DOHH2 (cell line): ENCODE data around the gene PDE1C.

Experiments used
- H3F3A ChIP-seq: fragments of 200-600 bp; sonication (generic), shearing (Covaris generic); 2 replicates; pipeline ENCODE4 v1.6.0; 2016; ENCODE audit warnings: antibody characterized with exemption, mild to moderate bottlenecking; ENCODE audit not compliant: control insufficient read depth, insufficient read depth
- H3K27ac ChIP-seq: fragments of 200-600 bp; sonication (generic); 2 replicates; pipeline ENCODE4 v1.5.1; 2014; ENCODE audit warnings: low read depth, mild to moderate bottlenecking, low read length, moderate library complexity
- H3K27me3 ChIP-seq: fragments of 200-600 bp; sonication (generic); 2 replicates; pipeline ENCODE4 v1.6.1; 2014; ENCODE audit warnings: mild to moderate bottlenecking, low read length, mixed read lengths; ENCODE audit not compliant: control insufficient read depth
- H3K36me3 ChIP-seq: fragments of 200-600 bp; sonication (generic); 2 replicates; pipeline ENCODE4 v1.6.1; 2014; ENCODE audit warnings: mild to moderate bottlenecking, low read length, moderate library complexity, mixed read lengths; ENCODE audit not compliant: control insufficient read depth
- H3K4me1 ChIP-seq: fragments of 200-600 bp; sonication (generic); 2 replicates; pipeline ENCODE4 v1.6.1; 2014; ENCODE audit warnings: mild to moderate bottlenecking, low read length, mixed read lengths; ENCODE audit not compliant: control insufficient read depth
- H3K4me2 ChIP-seq: fragments of 200-600 bp; sonication (generic); 2 replicates; pipeline ENCODE4 v1.6.0; 2014; ENCODE audit warnings: mild to moderate bottlenecking, low read length, moderate library complexity
- H3K4me3 ChIP-seq: fragments of 200-600 bp; sonication (generic); 2 replicates; pipeline ENCODE4 v1.5.1; 2014; ENCODE audit warnings: mild to moderate bottlenecking, low read length, mixed read lengths
- H3K79me2 ChIP-seq: fragments of 200-600 bp; sonication (generic); 2 replicates; pipeline ENCODE4 v1.6.1; 2014; ENCODE audit warnings: mild to moderate bottlenecking, low read length, mixed read lengths; ENCODE audit not compliant: control insufficient read depth
- H3K9me2 ChIP-seq: fragments of 200-600 bp; sonication (generic); replicated peaks from 2 replicates; pipeline ENCODE4 v1.6.1; 2014; ENCODE audit warnings: mild to moderate bottlenecking, low read length, mixed read lengths; ENCODE audit not compliant: control insufficient read depth
- H3K9me3 ChIP-seq: fragments of 200-600 bp; sonication (generic); 2 replicates; pipeline ENCODE4 v1.6.1; 2014; ENCODE audit warnings: antibody characterized with exemption, low read length, mixed read lengths; ENCODE audit not compliant: control insufficient read depth, insufficient read depth
- H4K20me1 ChIP-seq: fragments of 200-600 bp; sonication (generic); 2 replicates; pipeline ENCODE4 v1.6.0; 2014; ENCODE audit warnings: low read depth, mild to moderate bottlenecking, antibody characterized with exemption, low read length, moderate library complexity; ENCODE audit not compliant: control insufficient read depth, insufficient read depth
- EZH2phosphoT487 ChIP-seq: fragments of 200-600 bp; sonication (generic); IDR thresholded peaks from 2 replicates; pipeline ENCODE4 v1.6.1; 2017; ENCODE audit warnings: borderline replicate concordance, mild to moderate bottlenecking, antibody characterized with exemption, low read length, moderate library complexity, mixed read lengths
- TF ChIP-seq, protein P1 (sequence below): fragments of 200-600 bp; sonication (generic); IDR thresholded peaks from one replicate; pipeline ENCODE4 v1.5.1; 2014; ENCODE audit warnings: antibody characterized with exemption, mild to moderate bottlenecking, low read depth, low read length; ENCODE audit not compliant: poor library complexity, severe bottlenecking

Gene PDE1C

DNA sequence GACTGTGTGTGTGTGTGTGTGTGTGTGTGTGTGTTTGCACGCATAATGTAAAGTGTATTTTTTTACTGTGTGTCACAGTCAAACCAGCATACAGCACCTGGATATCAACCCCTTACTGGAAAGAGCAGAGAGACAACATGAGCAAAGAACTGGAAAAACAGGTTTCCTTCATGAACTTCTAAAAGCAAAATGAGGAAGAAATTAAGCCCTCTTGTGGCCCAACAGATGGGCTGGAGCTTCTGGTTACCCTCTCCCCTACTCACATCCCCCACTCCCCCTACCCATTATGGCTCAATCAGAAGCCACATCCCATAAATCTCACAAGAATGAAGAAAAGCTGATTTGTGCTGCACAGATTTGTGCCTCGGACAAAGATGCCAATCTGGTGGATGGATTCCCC lies 36.2 kb downstream of the PDE1C start:
- no peak overlapping the region for H3K4me2 ChIP-seq
- H3K9me2 ChIP-seq, result no peaks in the 10 kb centered on the region
- TF ChIP-seq, protein P1, sequence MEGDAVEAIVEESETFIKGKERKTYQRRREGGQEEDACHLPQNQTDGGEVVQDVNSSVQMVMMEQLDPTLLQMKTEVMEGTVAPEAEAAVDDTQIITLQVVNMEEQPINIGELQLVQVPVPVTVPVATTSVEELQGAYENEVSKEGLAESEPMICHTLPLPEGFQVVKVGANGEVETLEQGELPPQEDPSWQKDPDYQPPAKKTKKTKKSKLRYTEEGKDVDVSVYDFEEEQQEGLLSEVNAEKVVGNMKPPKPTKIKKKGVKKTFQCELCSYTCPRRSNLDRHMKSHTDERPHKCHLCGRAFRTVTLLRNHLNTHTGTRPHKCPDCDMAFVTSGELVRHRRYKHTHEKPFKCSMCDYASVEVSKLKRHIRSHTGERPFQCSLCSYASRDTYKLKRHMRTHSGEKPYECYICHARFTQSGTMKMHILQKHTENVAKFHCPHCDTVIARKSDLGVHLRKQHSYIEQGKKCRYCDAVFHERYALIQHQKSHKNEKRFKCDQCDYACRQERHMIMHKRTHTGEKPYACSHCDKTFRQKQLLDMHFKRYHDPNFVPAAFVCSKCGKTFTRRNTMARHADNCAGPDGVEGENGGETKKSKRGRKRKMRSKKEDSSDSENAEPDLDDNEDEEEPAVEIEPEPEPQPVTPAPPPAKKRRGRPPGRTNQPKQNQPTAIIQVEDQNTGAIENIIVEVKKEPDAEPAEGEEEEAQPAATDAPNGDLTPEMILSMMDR, result no peak
- no peak for TF ChIP-seq EZH2phosphoT487
- H3K36me3 ChIP-seq, result no peaks in the 10 kb centered on the region
- H3F3A ChIP-seq, result no peaks in the 10 kb centered on the region
- no peaks in the 10 kb centered on the region for H4K20me1 ChIP-seq
- H3K27me3 ChIP-seq, result no peaks in the 10 kb centered on the region
- no peaks in the 10 kb centered on the region for H3K9me3 ChIP-seq
- no peaks in the 10 kb centered on the region for H3K79me2 ChIP-seq
- H3K4me3 ChIP-seq, result no peak overlapping the region
- H3K4me1 ChIP-seq, result no peaks in the 10 kb centered on the region
- no peak overlapping the region for H3K27ac ChIP-seq

DNA sequence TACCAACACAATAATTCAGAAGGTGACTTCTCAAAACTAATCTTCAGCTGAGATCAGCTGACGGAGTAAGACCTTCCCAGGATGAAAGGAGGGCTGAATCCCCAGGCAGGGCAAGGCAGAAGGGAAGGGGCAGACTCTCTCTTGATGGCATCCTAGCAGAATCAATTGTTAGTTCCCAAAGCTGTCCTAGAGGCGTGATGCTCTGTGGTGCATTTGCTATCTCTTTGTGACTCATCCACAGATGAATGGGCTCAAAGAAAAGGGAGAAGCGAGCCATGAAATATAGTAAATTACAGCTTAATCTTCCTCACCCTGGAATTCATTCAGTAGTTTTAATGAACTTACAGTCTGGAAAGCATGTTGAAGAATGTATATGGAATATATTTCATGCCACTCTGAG lies 37.2 kb downstream of the PDE1C start:
- H3K4me2 ChIP-seq, result no peak overlapping the region
- H3K27me3 ChIP-seq, result no peaks in the 10 kb centered on the region
- no peaks in the 10 kb centered on the region for H3K79me2 ChIP-seq
- H3F3A ChIP-seq, result no peaks in the 10 kb centered on the region
- H3K9me2 ChIP-seq, result no peaks in the 10 kb centered on the region
- H3K4me1 ChIP-seq, result no peaks in the 10 kb centered on the region
- no peak overlapping the region for H3K27ac ChIP-seq
- no peaks in the 10 kb centered on the region for H3K36me3 ChIP-seq
- TF ChIP-seq, protein P1, result no peak
- TF ChIP-seq EZH2phosphoT487, result no peak
- H4K20me1 ChIP-seq, result no peaks in the 10 kb centered on the region
- no peak overlapping the region for H3K4me3 ChIP-seq
- H3K9me3 ChIP-seq, result no peaks in the 10 kb centered on the region

DNA sequence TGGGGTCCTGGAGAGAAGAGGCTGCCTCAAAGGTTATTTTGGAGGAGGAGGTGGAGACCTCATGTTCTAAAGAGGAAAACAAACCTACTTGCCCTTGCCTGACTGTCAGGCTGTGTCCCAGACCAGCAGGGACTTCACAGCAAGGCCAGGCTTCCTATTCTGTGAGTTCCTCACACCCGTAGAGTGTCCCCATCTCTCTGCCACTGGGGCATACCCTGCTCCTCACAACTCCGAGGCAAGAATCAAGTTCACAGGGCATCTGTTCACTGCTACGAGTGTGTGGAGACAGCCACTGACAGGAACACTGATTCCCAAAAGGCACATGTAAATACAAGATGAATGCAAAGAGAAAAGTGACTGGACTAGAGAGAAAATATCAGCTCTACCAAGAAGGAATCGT lies 38.0 kb downstream of the PDE1C start:
- no peaks in the 10 kb centered on the region for H3K4me1 ChIP-seq
- H3K4me3 ChIP-seq, result no peak overlapping the region
- no peak overlapping the region for H3K27ac ChIP-seq
- no peaks in the 10 kb centered on the region for H4K20me1 ChIP-seq
- no peaks in the 10 kb centered on the region for H3K9me3 ChIP-seq
- no peaks in the 10 kb centered on the region for H3K27me3 ChIP-seq
- no peaks in the 10 kb centered on the region for H3K79me2 ChIP-seq
- no peaks in the 10 kb centered on the region for H3K36me3 ChIP-seq
- no peak overlapping the region for H3K4me2 ChIP-seq
- H3F3A ChIP-seq, result no peaks in the 10 kb centered on the region
- TF ChIP-seq, protein P1, result no peak
- no peak for TF ChIP-seq EZH2phosphoT487
- H3K9me2 ChIP-seq, result no peaks in the 10 kb centered on the region
